Suprapubic skin (tissue), 4 donors: Measurements from ENCODE around the gene MED10. TPM values are rescaled to one million over a fixed set of nuclear protein-coding genes. Genes with fewer than 3 reads are reported as not detected.

ENCODE experiments used
- DNase-seq, 2 donors: peaks; one replicate each; pipeline ENCODE4 v3.0.0-alpha.2; 2019; ENCODE audit warnings: low spot score in 2 of 2
- H3K27ac ChIP-seq: fragments of 200-600 bp; sonication (generic); one replicate; pipeline ENCODE4 v1.5.1; 2019
- H3K27me3 ChIP-seq: fragments of 200-600 bp; sonication (generic); one replicate; pipeline ENCODE4 v1.5.1; 2019
- H3K36me3 ChIP-seq: fragments of 200-600 bp; sonication (generic); one replicate; pipeline ENCODE4 v1.5.1; 2019
- H3K4me1 ChIP-seq: fragments of 200-600 bp; sonication (generic); one replicate; pipeline ENCODE4 v1.5.1; 2019
- H3K4me3 ChIP-seq: fragments of 200-600 bp; sonication (generic); one replicate; pipeline ENCODE4 v1.5.1; 2019; ENCODE audit warnings: mild to moderate bottlenecking
- H3K9me3 ChIP-seq: fragments of 200-600 bp; sonication (generic); one replicate; pipeline ENCODE4 v1.5.1; 2019
- EP300 ChIP-seq: sonication (generic); formaldehyde crosslinking; IDR thresholded peaks from one replicate; pipeline ENCODE4 v1.6.1; 2017; ENCODE audit warnings: antibody characterized with exemption
- POLR2A ChIP-seq, 2 donors: fragments of 450-650 bp; IDR thresholded peaks; one replicate each; pipeline ENCODE4 v1.6.1; 2017; ENCODE audit warnings: antibody characterized with exemption in 2 of 2, mild to moderate bottlenecking in 2 of 2, moderate library complexity in 2 of 2
- POLR2AphosphoS5 ChIP-seq, 3 donors: sonication (generic); formaldehyde crosslinking; IDR thresholded peaks; one replicate each; pipeline ENCODE4 v1.6.1; 2017; ENCODE audit warnings: antibody characterized with exemption in 3 of 3
- WGBS: methylation state at CpG from one replicate; pipeline ENCODE4 v1.1.5; 2018; 5-methylcytosine and 5-hydroxymethylcytosine counted together
- total RNA-seq, 4 donors: library from RNA; depleted of rRNA; stranded (reverse); fragments of >200 nt; gene quantifications; one replicate each; pipeline ENCODE4 v1.1.0, GENCODE V29; 2016
- TF ChIP-seq, protein P1 (sequence below), 2 donors: fragments of 200-600 bp in 1 of 2; fragments of 450-650 bp in 1 of 2; sonication (generic) in 1 of 2; IDR thresholded peaks; one replicate each; pipeline ENCODE4 v1.5.1; 2016 to 2019; ENCODE audit warnings: antibody characterized with exemption in 2 of 2, mild to moderate bottlenecking in 1 of 2, moderate library complexity in 1 of 2

The MED10 gene
- total RNA-seq, 4 donors from 2014 or later = 20.1 to 38.8 (median 32.5) TPM

GRCh38 chr5:6398570-6399230, 20.4 kb upstream of the MED10 start:
- Histone ChIP-seq H3K27ac (no peak overlapping the region), H3K9me3 (no peaks in the 10 kb centered on the region), H3K27me3 (peaks cover 5% of the 10 kb centered on the region), H3K4me1 (peaks cover 3% of the 10 kb centered on the region), H3K36me3 (no peaks in the 10 kb centered on the region), H3K4me3 (no peak overlapping the region)
- DNase-seq = no peak
- 92% methylated on average over 14 of the region's 14 CpGs for WGBS
- TF ChIP-seq POLR2A (IDR thresholded peaks at IDR 0.05) (no peak), POLR2AphosphoS5 (IDR thresholded peaks at IDR 0.05) (no peak), EP300 (no peak)
- TF ChIP-seq, protein P1, sequence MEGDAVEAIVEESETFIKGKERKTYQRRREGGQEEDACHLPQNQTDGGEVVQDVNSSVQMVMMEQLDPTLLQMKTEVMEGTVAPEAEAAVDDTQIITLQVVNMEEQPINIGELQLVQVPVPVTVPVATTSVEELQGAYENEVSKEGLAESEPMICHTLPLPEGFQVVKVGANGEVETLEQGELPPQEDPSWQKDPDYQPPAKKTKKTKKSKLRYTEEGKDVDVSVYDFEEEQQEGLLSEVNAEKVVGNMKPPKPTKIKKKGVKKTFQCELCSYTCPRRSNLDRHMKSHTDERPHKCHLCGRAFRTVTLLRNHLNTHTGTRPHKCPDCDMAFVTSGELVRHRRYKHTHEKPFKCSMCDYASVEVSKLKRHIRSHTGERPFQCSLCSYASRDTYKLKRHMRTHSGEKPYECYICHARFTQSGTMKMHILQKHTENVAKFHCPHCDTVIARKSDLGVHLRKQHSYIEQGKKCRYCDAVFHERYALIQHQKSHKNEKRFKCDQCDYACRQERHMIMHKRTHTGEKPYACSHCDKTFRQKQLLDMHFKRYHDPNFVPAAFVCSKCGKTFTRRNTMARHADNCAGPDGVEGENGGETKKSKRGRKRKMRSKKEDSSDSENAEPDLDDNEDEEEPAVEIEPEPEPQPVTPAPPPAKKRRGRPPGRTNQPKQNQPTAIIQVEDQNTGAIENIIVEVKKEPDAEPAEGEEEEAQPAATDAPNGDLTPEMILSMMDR (IDR thresholded peaks at IDR 0.05) = no peak

DNA sequence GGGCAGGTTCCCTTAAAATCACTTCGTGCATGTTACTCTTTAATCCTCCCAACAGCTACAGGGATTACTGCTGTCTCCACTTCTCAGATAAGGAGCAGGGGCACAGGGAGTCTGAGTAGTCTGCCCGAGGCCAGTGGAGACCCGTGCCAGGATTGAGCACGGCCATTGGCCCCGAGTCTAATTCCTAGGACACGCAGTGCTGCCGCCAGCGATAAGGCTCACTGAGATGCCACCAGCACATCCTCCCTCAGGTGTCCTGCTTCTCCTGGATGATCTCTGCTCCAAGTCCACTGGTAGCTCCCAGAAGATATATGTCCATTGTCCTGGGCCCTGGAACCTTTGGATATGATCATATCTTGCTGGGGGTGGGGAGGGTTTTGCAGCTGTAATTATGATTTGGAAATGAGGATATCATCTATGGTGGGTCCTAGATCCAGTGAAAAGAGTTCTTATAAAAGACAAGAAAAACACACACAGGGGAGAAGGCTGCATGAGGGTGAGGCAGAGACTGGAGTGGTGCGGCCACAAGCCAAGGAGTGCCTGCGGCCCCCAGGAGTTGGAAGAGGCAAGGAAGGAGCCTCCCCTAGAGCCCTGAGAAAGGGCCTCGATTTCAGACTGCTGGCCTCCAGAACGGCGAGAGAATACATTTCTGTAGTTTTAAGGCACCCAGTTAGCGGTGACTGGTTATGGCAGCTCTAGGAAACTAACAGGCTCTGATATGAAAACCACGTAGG, 19.4 kb upstream of the MED10 start:
- WGBS = 84% methylated on average over 15 of the region's 15 CpGs
- no peak for DNase-seq
- TF ChIP-seq, protein P1 (IDR thresholded peaks at IDR 0.05) = no peak
- TF ChIP-seq EP300 (no peak), POLR2A (IDR thresholded peaks at IDR 0.05) (no peak), POLR2AphosphoS5 (IDR thresholded peaks at IDR 0.05) (no peak)

GRCh38 chr5:6396836-6397535, 18.6 kb upstream of the MED10 start:
- H3K36me3 ChIP-seq = no peaks in the 10 kb centered on the region
- no peaks in the 10 kb centered on the region for H3K9me3 ChIP-seq
- WGBS = 93% methylated on average over 4 of the region's 11 CpGs
- peaks cover 3% of the 10 kb centered on the region for H3K4me1 ChIP-seq
- no peak overlapping the region for H3K4me3 ChIP-seq
- no peak overlapping the region for H3K27ac ChIP-seq
- TF ChIP-seq, protein P1 (IDR thresholded peaks at IDR 0.05) = no peak
- TF ChIP-seq POLR2A (IDR thresholded peaks at IDR 0.05) (no peak), EP300 (no peak), POLR2AphosphoS5 (IDR thresholded peaks at IDR 0.05) (no peak)
- DNase-seq = no peak
- H3K27me3 ChIP-seq = peaks cover 22% of the 10 kb centered on the region

More for the DNA sequence above, 19.4 kb upstream of the MED10 start:
- Histone ChIP-seq H3K27me3 (peaks cover 15% of the 10 kb centered on the region), H3K4me1 (peaks cover 3% of the 10 kb centered on the region), H3K4me3 (no peak overlapping the region), H3K9me3 (no peaks in the 10 kb centered on the region), H3K36me3 (no peaks in the 10 kb centered on the region), H3K27ac (no peak overlapping the region)

DNA sequence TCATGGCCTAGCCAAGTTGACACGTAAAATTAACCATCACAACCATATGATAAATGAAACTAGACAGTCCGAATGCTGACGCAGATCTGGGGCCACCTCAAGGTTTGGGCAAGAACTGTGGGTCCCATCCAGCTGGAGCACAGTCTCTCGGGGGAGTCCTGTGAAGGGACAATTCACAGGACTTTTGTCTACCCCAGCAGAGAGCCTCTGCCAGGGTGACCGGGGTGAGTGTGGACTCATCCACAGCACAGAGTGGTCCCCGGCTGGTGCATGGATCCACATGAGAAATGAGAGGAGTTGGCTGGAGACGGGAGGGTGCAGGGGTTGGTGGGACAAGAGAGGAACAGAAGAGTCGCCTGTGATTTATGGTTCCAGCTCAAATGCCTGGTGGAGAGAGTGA, 17.7 kb upstream of the MED10 start:
- no peak for DNase-seq
- 91% methylated on average over 8 of the region's 8 CpGs for WGBS

More for the DNA sequence above, 17.7 kb upstream of the MED10 start:
- H3K4me3 ChIP-seq = no peak overlapping the region
- peaks cover 3% of the 10 kb centered on the region for H3K4me1 ChIP-seq
- H3K9me3 ChIP-seq = no peaks in the 10 kb centered on the region
- H3K36me3 ChIP-seq = no peaks in the 10 kb centered on the region
- TF ChIP-seq POLR2A (IDR thresholded peaks at IDR 0.05) = no peak
- TF ChIP-seq, protein P1 (IDR thresholded peaks at IDR 0.05) = no peak
- TF ChIP-seq POLR2AphosphoS5 (IDR thresholded peaks at IDR 0.05) = no peak
- TF ChIP-seq EP300 = no peak
- H3K27ac ChIP-seq = no peak overlapping the region
- H3K27me3 ChIP-seq = peaks cover 22% of the 10 kb centered on the region
